GM12878 (cell line): ENCODE results near the gene TPPP3. TPM values are rescaled to one million over a fixed set of nuclear protein-coding genes. Genes with fewer than 3 reads are reported as not detected.

Experiments
- ATAC-seq: fragments of 200-7000 bp; cut with Tn5 transposase; 3 replicates; pipeline ENCODE4 v1.9.1; 2020; ENCODE audit warnings: mild to moderate bottlenecking, moderate library complexity
- BruUV-seq: library from RNA; stranded (reverse); fragments of 400-500 nt; replicated peaks from 2 replicates; lab custom pipeline; 2021; lab: Mats Ljungman, UMichigan
- CTCF ChIA-PET: fragments of 300-600 bp; sonication (Branson Sonifier 250); formaldehyde crosslinking; extraction: SDS; loops from one replicate; lab custom pipeline; 2021; ENCODE audit warnings: inconsistent platforms; lab: Yijun Ruan, JAX
- POLR2A ChIA-PET: fragments of 350-600 bp; formaldehyde crosslinking; extraction: SDS; loops from one replicate; lab custom pipeline; 2021; ENCODE audit warnings: inconsistent platforms; lab: Charles Lee
- RAD21 ChIA-PET: fragments of 300-600 bp; sonication (Branson Sonifier 250); formaldehyde crosslinking; loops from one replicate; lab custom pipeline; 2023; ENCODE audit warnings: antibody characterized with exemption; ENCODE audit not compliant: unreplicated experiment; lab: Charles Lee
- SMC1A ChIA-PET: fragments of 300-600 bp; sonication (Branson Sonifier 250); formaldehyde crosslinking; loops from one replicate; lab custom pipeline; 2023; ENCODE audit not compliant: unreplicated experiment, uncharacterized antibody; lab: Charles Lee
- DNase-seq: peaks from one replicate; pipeline ENCODE4 v3.0.0-alpha.2; 2011; ENCODE audit warnings: low read depth, low spot score
- FAIRE-seq: peaks from 3 replicates; lab custom pipeline; 2011; peaks lifted over from hg19 to GRCh38; lab: Jason Lieb, UNC
- H2AFZ ChIP-seq: 2 replicates; pipeline ENCODE4 v1.6.0; 2011; ENCODE audit warnings: low read depth, low read length, control low read depth; ENCODE audit not compliant: control insufficient read depth
- H3K27ac ChIP-seq: 2 replicates; pipeline ENCODE4 v1.5.1; 2011; ENCODE audit warnings: control low read depth; ENCODE audit not compliant: control insufficient read depth, insufficient read depth
- H3K27me3 ChIP-seq, 2 experiments: replicated peaks in 1 of 2; 2 replicates each; pipeline versions ENCODE4 v1.6.0 to v1.6.1; 2011; ENCODE audit warnings: low read length in 1 of 2; ENCODE audit not compliant: control insufficient read depth in 2 of 2, insufficient read depth in 2 of 2
- H3K36me3 ChIP-seq, 2 experiments: 2 replicates each; pipeline ENCODE4 v1.5.1; 2011; ENCODE audit warnings: low read length in 1 of 2; ENCODE audit not compliant: control insufficient read depth in 2 of 2, insufficient read depth in 2 of 2
- H3K4me1 ChIP-seq: 2 replicates; pipeline ENCODE4 v1.6.1; 2011; ENCODE audit warnings: mild to moderate bottlenecking, low read length, moderate library complexity, mixed read lengths; ENCODE audit not compliant: control insufficient read depth, insufficient read depth
- H3K4me2 ChIP-seq: 2 replicates; pipeline ENCODE4 v1.6.0; 2011; ENCODE audit warnings: control low read depth; ENCODE audit not compliant: control insufficient read depth, insufficient read depth
- H3K4me3 ChIP-seq: fragments of 200-600 bp; sonication (generic); 2 replicates; pipeline ENCODE4 v1.5.1; 2016
- H3K79me2 ChIP-seq: 2 replicates; pipeline ENCODE4 v1.6.0; 2011; ENCODE audit warnings: low read length; ENCODE audit not compliant: control insufficient read depth, insufficient read depth
- H3K9ac ChIP-seq: 2 replicates; pipeline ENCODE4 v1.8.0; 2011; ENCODE audit warnings: low read length, control low read depth, mixed read lengths; ENCODE audit not compliant: control insufficient read depth, insufficient read depth
- H3K9me3 ChIP-seq: replicated peaks from 3 replicates; pipeline ENCODE4 v1.5.1; 2011; ENCODE audit warnings: mild to moderate bottlenecking, low read length; ENCODE audit not compliant: control insufficient read depth, insufficient read depth
- H4K20me1 ChIP-seq: 2 replicates; pipeline ENCODE4 v1.6.0; 2011; ENCODE audit not compliant: control insufficient read depth, insufficient read depth
- CREB1 ChIP-seq: IDR thresholded peaks from 2 replicates; pipeline ENCODE4 v1.6.1; 2012; ENCODE audit warnings: low read depth, mild to moderate bottlenecking, inconsistent platforms
- CTCF ChIP-seq, 3 experiments: IDR thresholded peaks in 2 of 3; conservative IDR thresholded peaks in 1 of 3; 2 replicates each; pipeline ENCODE4 v1.5.1; 2011; ENCODE audit warnings: low read depth in 3 of 3, low read length in 3 of 3, mild to moderate bottlenecking in 3 of 3, control low read depth in 2 of 3, moderate library complexity in 2 of 3, inconsistent platforms in 1 of 3, mixed read lengths in 1 of 3; ENCODE audit not compliant: control insufficient read depth in 2 of 3, insufficient read depth in 1 of 3; ENCODE audit errors: extremely low read depth in 1 of 3
- CUX1 ChIP-seq: IDR thresholded peaks from 2 replicates; pipeline ENCODE4 v1.6.1; 2012; ENCODE audit warnings: improper control_type of control experiment, low read depth, low read length; ENCODE audit not compliant: insufficient replicate concordance
- HCFC1 ChIP-seq: fragments of 150-350 bp; IDR thresholded peaks from 2 replicates; pipeline ENCODE4 v1.6.1; 2014; ENCODE audit warnings: low read length
- NRF1 ChIP-seq: conservative IDR thresholded peaks from 2 replicates; pipeline ENCODE4 v1.6.1; 2011; ENCODE audit warnings: mild to moderate bottlenecking, low read depth, low read length, improper control_type of control experiment
- SMARCA5 ChIP-seq: fragments of 450-650 bp; IDR thresholded peaks from 2 replicates; pipeline ENCODE4 v1.6.1; 2017; ENCODE audit warnings: mild to moderate bottlenecking
- SPI1 ChIP-seq: IDR thresholded peaks from 2 replicates; pipeline ENCODE4 v1.6.1; 2011; ENCODE audit warnings: low read depth, mild to moderate bottlenecking, low read length, moderate library complexity, borderline replicate concordance; ENCODE audit not compliant: insufficient read depth
- TAF1 ChIP-seq: IDR thresholded peaks from 2 replicates; pipeline ENCODE4 v1.6.1; 2011; ENCODE audit warnings: mild to moderate bottlenecking, low read depth, low read length, borderline replicate concordance
- WGBS: methylation state at CpG from one replicate; pipeline ENCODE4 v1.1.6; 2016; ENCODE audit warnings: low lambda C conversion rate; ENCODE audit not compliant: insufficient replicate concordance, insufficient coverage; ENCODE audit errors: missing lambda C conversion rate; 5-methylcytosine and 5-hydroxymethylcytosine counted together
- in situ Hi-C: fragments of 300-500 bp; cut with MboI; formaldehyde crosslinking; loops from 9 replicates; pipeline ENCODE4 v1.14.3; 2018; ENCODE audit warnings: mixed read lengths
- intact Hi-C: fragments of 100-400 bp; cut with micrococcal nuclease; formaldehyde crosslinking; loops from one replicate; pipeline ENCODE4 v1.14.2; 2022; ENCODE audit not compliant: unreplicated experiment
- polyA plus RNA-seq, 11 experiments: library from polyadenylated mRNA; depleted of rRNA in 4 of 11; unstranded in 6 of 11; stranded (reverse) in 5 of 11; fragments of >200 nt; fragmentation: Nextera tagmentation in 4 of 11; fragmentation: Illumina TruSeq in 1 of 11; extraction: Ambion mirVana in 4 of 11; extraction: Trizol in 1 of 11; gene quantifications; 1 replicate in 1 of 11; 2 replicates in 10 of 11; pipeline versions ENCODE4 v1.2.1 to v1.2.3, GENCODE V29; 2011 to 2016; ENCODE audit warnings: inconsistent platforms in 2 of 11, missing spikeins in 2 of 11, low read depth in 1 of 11
- total RNA-seq, 4 experiments: library from RNA; depleted of rRNA in 3 of 4; stranded (reverse); fragments of >200 nt in 3 of 4; fragmentation: Illumina TruSeq in 1 of 4; extraction: Trizol in 1 of 4; gene quantifications; 2 replicates each; pipeline versions ENCODE4 v1.2.1 to v1.2.3, GENCODE V29; 2013 to 2021

The TPPP3 gene
- total and polyA plus RNA-seq, 10 of the 15 experiments (the other 5 are each of a cell fraction or from before 2014, with no cell fraction given) = 0.14 TPM; not detected in 9

GRCh38 chr16:67403976-67404555 is 10.8 kb upstream of the TPPP3 start (continued):
- TF ChIP-seq HCFC1 = no peak
- no peak for TF ChIP-seq CREB1
- no peak for TF ChIP-seq SMARCA5
- TF ChIP-seq, all 136 proteins: peak for 0

- SMC1A ChIA-PET = interaction anchor here (1.9 kb wide), 1 partner anchor 140 kb away, joined by 5 read pairs; no protein-coding TSS in a partner anchor
- no TSS peak for BruUV-seq
- ATAC-seq = no peak
- H2AFZ ChIP-seq = no peak overlapping the region
- no peak overlapping the region for H3K4me2 ChIP-seq
- no peak for FAIRE-seq
- POLR2A ChIA-PET = no interaction called here
- no peaks in the 10 kb centered on the region for H3K4me1 ChIP-seq
- no peak overlapping the region for H3K4me3 ChIP-seq
- CTCF ChIA-PET = interaction anchor here (0.5 to 0.8 kb wide), 3 partner anchors 19 to 61 kb away, joined by 3 to 4 read pairs (median 3); no protein-coding TSS in a partner anchor
- no peak for DNase-seq
- H4K20me1 ChIP-seq = no peaks in the 10 kb centered on the region
- RAD21 ChIA-PET = interaction anchor here (2.2 kb wide), 1 partner anchor 141 kb away, joined by 19 read pairs; no protein-coding TSS in a partner anchor
- no peaks in the 10 kb centered on the region for H3K36me3 ChIP-seq
- no peaks in the 10 kb centered on the region for H3K79me2 ChIP-seq
- 53% methylated on average over 14 of the region's 14 CpGs for WGBS
- intact Hi-C loops = no loop called here
- TF ChIP-seq SPI1 = no peak
- no peak for TF ChIP-seq CTCF (IDR thresholded peaks at IDR 0.05 in 2 of 3, conservative IDR thresholded peaks at IDR 0.05 in 1 of 3; ENCODE audit: control insufficient read depth in 2 of 3, extremely low read depth in 1 of 3, insufficient read depth in 1 of 3, low read depth in 3 of 3, low read length in 3 of 3)
- no peak for TF ChIP-seq TAF1
- TF ChIP-seq CUX1 = no peak
- TF ChIP-seq NRF1 = no peak
- TF ChIP-seq, all 136 proteins: peak for 0
- no peaks in the 10 kb centered on the region for H3K9me3 ChIP-seq
- H3K27me3 ChIP-seq = peaks cover 0 to 1% of the 10 kb centered on the region in 2 experiments; a peak in 2 of 4 replicates
- in situ Hi-C loops = loop anchor here (25.0 kb wide), 1 partner anchor 414 kb away; the partner anchor contains the start of gene CES4A
- no peak overlapping the region for H3K9ac ChIP-seq
- no peak overlapping the region for H3K27ac ChIP-seq
Measured at GRCh38 chr16:67400901-67401300, 7.6 kb upstream of the TPPP3 start.
